Left kidney (tissue), 2 donors: Measurements from ENCODE around the gene SURF2. TPM values are rescaled to one million over a fixed set of nuclear protein-coding genes. Genes with fewer than 3 reads are reported as not detected.
"Not testable (repeated sequence)": the region's sequence is repeated elsewhere in the genome, so short reads cannot be mapped to it uniquely, and the experiment has no call there.

Source experiments
- DNase-seq: peaks from one replicate; pipeline ENCODE4 v3.0.0-alpha.2; 2013
- polyA plus RNA-seq: library from polyadenylated mRNA; unstranded; fragments of 120-200 nt; gene quantifications from one replicate; pipeline ENCODE4 v1.2.1, GENCODE V29; 2013; ENCODE audit not compliant: insufficient read length

The SURF2 gene
- polyA plus RNA-seq, 1 donor, result 17.7 TPM

DNA sequence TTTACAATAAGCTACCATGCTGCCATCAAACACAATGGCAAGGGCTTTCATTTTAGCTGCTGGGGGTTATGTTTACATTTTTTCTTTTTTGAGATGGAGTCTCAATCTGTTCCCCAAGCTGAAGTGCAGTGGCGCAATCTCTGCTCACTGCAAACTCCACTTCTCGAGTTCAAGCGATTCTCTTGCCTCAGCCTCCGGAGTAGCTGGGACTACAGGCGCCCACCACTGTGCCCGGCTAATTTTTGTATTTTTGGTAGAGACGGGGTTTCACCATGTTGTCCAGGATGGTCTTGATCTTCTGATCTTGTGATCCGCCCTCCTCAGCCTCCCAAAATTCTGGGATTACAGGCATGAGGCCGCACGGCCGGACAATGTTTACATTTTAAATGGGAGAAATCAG is 21.5 kb upstream of the SURF2 start:
- not testable (repeated sequence) for DNase-seq

DNA sequence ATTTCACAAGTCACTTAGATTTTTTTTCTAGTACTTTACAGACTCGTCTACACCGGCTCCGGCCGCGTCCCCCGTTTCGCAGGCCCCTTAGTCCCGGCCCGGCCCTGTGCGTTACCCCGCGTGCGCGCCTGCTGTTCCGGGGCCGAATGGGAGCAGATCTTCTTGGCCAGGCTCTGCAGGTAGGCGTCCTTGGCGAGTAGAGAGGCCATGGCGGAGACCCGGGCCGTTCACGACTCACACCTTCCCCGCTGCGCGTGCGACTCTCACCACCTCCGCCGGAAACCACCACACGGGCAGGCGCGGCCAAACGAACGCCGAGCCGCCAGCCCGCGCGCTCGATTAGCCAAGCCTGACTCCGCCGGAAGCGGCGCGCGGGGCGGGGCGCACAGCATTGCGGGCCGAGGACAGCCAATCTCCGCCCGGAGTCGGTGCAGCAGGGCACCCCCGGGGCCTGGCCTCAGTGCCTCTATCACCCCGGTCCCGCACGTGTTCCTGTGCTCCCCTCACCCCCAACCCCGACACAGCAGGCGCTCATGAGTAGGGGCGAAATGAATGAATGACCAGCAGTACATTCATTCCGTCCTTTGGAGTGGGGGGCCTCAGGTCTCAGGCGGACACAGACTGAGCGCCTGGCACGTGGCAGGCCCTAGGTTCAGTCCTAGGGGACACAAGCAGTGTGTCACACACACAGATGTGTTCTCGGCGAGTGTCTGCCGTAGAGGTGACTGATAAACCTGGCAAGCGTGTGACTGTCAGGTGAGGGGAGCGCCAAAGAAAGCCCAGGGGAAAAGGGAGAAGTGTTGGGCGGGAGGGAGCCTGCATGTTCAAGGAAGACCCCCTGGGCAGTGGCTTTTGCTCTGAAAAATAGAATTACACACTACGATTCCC is 20.2 kb upstream of the SURF2 start, which contains the start of gene SURF6:
SURF6 (minus strand) TSS at position 265 of the 888 bp plus-strand sequence; CDS start at position 209, 56 bp downstream.
- DNase-seq, result peak; percentile 86

DNA sequence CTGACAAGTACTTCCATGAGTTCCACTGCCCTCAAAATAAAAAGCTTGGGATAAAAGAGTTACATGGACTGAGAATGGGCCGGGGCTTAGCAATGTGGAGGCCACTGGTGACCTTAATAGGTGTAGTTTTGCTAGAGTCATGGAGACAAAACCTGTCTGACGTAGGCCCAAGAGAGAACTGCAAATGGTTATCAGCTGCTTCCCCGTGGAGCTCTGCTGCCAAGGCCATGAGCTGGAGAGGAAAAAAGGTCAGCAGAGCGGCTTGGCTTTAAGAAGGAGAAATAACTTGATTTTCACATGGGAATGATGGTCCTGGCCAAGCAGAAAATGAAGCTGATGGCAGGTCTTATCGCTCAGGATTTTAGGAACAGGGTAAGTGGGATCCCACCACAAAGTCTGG is 16.7 kb upstream of the SURF2 start:
- DNase-seq, result no peak

DNA sequence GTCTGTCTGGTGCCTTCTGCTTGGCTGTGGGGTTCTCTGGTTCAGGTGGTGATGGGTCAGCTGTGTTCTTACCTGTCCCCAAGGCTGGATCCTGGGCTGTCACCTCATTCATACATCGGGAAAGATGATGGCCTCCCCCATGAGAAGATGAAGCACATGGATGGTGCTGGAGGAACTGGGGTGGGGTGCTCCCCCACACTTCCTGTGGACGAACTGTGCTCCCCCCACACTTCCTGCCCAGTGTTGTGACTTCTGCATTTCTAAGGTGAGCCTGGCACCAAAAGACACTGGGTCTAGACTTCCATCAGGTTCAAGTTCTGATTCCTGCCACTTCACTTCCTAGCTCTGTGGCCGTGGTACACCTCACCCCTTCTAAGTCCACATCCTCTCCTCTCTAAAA is 16.1 kb upstream of the SURF2 start:
- DNase-seq, result no peak

DNA sequence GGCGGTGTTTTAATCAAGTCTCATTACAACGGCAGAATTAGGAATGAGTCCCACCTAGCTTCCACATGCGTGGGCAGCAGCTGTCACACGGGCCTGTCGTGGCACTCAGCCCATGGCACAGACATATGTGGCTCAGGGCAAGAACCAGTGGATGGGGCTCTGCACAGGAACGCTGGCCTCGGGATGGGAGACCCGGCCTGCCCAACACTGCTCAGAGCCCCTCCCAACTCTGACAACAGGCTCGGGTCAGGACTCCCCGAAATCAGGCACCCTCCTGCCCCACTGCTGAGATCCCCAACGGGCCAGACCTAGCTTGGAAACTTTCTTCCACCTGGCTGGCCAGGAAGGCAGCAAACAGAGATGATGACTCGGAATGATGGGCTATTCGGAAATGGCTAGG is 15.4 kb upstream of the SURF2 start:
- no peak for DNase-seq

DNA sequence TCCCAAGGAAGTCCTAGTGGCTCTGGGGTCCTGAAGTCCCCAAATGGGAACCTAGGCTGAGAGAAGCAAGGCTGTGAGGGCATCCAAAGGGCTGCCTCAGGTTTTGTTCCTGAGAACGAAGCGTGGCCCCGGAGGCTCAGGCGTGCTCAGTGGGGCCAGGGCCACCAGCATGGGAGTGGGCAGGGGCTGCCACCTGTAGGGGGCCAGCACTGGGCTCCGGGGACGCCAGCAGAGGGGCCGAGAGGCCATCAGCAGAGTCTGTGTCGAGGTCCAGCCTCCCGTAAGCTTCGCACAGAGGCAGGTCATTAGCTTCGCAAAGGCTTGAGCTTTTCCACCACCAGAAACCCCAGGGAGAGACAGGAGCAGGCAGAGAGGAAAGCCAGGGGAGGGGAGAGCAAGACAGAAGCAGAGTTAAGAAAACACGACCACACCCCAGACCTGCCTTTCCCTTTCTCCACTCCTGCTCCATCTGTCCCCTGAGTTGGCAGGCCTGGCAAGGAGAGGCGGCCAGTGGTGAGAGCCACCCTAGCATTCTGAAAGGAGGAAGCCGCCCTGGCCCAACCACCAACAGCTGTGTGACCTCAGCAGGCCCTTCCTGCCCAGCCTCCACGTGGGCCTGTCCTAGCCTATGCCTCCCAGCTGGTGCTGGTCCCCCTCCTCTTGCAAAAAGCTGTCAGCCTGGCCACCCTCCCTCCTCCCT is 14.8 kb upstream of the SURF2 start:
- DNase-seq, result no peak

- no peak for DNase-seq
These were observed 14.3 kb upstream of the SURF2 start for GRCh38 chr9:133342069-133342406.

DNA sequence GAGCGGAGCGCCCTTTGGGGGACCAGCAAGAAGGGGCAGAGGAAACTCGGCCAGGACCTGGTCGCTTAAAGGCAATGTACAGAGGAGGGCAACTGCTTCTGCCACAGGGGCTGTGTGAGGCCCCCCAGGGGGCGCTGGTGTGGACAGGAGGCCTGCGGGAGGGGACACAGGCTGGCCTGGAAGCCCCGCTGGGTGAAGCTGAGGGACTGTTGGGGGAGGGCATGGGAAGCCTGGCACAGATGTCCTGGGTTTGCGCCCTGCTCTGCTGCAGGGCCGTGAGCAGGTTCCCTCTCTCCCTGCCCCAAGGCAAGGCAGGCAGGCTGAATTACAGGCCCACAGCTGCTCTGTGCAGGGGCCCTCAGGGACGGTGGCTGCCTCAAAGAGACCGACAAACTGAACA is 13.8 kb upstream of the SURF2 start:
- no peak for DNase-seq

- no peak for DNase-seq
These were observed 12.3 kb upstream of the SURF2 start for GRCh38 chr9:133344071-133344470.

GRCh38 chr9:133344979-133345378 is 11.4 kb upstream of the SURF2 start:
- no peak for DNase-seq

- DNase-seq, result no peak
These were observed 10.8 kb upstream of the SURF2 start for GRCh38 chr9:133345596-133345995.

DNA sequence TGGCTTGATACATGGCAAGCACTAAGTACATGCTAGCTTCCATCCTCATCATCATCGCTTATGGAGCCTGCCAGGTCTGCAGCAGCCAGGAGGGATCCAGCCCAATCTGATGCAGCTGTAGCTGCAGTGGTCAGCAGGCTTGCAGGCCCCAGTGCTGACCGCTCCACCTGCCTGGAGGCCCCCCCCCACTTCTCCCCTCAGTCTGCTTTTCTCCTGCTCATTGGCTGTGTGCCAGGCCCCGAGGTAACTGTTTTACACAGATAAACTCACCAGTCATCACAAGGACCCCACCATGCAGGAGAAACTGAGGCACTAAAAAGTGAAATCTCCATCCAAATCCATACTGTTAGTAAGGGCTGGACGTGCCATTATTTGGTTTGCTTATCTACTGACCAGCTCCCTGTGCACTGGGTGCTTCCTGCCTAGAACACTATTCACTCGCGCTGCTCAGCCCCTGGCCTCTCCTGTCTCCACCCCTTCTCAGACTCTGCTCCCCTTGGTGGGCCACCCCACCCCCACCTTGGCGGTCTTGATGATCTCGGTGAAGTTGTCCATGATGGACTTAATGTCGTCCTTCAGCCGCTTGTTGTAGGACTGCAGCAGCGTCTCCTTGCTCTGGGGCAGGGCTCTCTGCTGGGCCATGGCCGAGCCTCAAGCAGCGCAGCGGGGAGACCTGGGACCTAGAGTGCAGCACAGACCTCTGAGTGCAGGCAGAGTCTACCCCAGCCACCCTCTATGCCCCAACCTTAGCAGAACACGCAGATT is 10.1 kb upstream of the SURF2 start:
- DNase-seq, result no peak

- no peak for DNase-seq
These were observed 8.8 kb upstream of the SURF2 start for GRCh38 chr9:133347515-133347984.

DNA sequence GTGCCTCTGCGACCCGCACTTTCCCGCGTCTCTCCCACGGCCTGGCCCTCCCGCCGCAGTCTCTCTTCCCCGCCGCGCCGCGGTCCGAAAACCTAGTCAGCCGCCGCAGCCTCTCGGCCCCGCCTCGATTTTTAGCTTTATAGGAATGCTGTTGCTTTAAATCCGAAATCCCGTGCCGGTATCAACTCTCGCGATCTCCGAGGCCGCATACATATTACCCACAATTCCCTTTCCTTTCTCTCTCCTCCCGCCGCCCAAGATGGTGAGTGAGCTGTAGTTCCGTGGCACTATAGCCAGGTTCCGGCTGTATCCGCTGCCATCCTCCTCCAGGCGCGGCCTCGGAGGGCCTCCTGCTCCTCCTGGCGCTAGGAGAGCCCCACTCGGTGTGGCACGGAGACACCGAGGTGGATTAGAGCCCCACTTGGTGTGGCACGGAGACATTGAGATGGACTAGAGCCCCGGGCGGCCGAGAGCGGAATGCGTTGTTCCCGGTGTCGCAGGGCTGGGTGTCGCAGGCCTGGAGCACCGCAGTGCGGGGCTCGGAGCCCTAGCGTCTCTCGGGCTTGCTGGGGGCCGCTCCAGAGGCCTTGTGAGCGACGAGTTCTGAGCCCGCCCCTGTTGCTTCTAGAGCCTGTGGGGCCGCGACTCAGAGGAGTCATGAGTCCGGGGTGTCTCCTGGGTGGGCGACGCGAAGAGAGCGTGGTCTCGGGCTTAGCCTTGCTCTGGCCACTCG is 8.2 kb upstream of the SURF2 start, which contains the start of the genes MED22 and RPL7A:
MED22 (minus strand) TSS at position 147 of the 733 bp plus-strand sequence. CDS start 1,469 bp downstream, outside the sequence.
RPL7A (plus strand) TSS at position 234 of the 733 bp plus-strand sequence; CDS start at position 260, 26 bp downstream.
- DNase-seq, result peak; percentile 98

DNA sequence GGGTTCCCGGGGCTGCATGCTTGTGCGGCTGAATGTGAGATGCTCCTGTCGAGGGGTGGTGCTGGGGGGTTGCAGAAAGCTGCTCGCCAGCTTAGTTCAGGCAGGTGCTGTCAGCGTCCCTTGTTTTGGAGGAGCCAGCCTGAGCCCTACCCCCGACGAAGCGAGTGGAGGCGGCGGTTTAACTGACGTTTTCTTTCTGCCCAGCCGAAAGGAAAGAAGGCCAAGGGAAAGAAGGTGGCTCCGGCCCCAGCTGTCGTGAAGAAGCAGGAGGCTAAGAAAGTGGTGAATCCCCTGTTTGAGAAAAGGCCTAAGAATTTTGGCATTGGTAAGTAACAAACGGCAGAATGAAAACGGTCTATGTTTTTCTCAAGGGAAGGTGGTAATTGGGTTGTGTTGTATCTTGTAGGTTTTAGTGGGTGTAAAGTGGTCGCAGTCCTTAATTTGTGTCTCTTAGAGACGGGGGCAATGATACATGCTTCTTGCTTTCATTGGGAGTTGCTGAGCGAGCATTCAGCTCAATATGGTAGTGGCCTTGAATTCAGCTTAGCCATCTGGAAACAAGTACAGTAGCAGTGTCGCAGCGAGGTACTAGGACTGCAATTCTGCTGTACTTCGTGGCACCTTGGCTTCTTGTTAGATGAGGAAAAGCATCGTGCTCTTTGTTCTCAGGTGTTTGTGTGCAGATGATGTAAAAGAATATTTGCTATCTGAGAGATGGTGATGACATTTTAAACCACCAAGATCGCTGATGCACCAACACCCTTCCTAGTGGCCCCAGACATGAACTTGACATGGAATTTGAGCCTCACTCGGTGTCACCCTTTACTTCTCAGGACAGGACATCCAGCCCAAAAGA is 7.4 kb upstream of the SURF2 start:
- DNase-seq, result no peak

- no peak for DNase-seq
These were observed 6.3 kb upstream of the SURF2 start for GRCh38 chr9:133349965-133350616.

- no peak for DNase-seq
These were observed 4.8 kb upstream of the SURF2 start for GRCh38 chr9:133351526-133351907.

DNA sequence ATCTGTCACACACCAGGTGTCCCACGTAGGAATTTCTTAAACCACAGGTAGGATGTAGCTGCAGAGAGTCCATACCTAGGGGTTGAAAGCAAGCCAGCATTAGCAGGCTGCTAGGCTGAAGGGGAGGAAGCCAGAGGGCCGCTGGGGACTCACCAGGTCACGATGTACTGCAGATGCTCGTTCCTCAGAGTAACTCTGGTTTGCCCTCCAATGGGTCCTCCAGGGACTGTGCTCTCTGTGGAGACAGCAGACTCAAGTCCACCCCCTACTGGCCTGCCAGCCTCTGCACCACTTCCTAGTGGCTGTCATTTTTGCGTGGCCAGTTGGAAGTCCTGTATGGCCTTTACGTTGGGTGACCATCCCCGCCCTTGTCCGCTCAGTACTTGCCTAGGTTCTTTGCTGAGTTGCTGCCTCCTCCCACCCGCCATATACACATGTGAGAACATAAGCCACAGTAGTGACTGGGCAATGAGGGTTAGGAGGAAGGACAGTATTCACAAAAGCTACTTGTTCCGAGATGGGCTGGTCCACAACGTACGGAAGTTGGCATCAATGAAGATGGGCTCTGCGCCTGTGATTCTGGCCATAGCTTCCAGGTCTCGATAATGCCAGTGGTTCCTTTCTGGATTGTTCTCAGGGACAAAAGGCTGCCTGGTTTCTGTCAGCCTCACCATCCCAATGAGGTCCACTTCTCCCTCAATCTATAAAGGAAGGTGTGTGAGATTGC is 4.3 kb upstream of the SURF2 start:
- no peak for DNase-seq

DNA sequence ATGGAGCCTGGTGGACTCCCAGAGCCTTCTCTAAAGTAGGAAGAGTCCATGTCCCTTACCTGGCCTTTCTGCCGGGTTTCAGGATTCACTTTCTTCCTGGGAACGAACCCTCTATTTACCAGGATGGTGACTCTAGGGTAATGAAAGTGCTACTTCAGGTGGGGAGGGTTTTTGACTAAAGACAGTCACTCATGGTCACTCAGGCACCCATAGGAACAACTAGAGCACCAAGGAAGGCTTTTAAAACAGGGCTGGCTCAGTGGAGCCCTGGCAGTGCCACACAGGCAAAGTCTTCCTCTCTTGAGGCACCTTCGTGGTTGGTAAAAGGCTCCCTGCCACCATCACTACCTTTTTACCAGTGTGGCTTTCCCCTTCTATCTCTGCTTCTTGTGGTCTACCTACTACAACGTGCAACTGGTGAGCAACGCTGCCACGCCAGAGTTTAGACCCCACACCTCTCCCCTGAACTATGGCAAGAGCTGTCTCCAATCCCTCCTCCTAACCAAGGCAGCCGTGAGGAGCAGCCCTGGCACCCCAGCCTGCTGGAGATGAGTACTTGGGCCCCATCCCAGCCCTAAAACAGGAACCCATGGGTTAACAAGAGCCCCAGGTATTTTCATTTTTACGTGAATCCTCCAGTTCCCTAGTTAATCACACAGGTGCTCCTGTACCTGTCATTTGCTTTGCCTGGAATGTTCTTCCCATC is 3.6 kb upstream of the SURF2 start:
- no peak for DNase-seq
